ENCODE data around the gene PGAP3. TPM values are rescaled to one million over a fixed set of nuclear protein-coding genes. Genes with fewer than 3 reads are reported as not detected.
A peak's percentile ranks its signal among the peaks of the same experiment; 100 is the strongest.

Gene PGAP3
- total and polyA plus RNA-seq, 7 donors = 1.4 to 7.9 (median 4.5) TPM

DNA sequence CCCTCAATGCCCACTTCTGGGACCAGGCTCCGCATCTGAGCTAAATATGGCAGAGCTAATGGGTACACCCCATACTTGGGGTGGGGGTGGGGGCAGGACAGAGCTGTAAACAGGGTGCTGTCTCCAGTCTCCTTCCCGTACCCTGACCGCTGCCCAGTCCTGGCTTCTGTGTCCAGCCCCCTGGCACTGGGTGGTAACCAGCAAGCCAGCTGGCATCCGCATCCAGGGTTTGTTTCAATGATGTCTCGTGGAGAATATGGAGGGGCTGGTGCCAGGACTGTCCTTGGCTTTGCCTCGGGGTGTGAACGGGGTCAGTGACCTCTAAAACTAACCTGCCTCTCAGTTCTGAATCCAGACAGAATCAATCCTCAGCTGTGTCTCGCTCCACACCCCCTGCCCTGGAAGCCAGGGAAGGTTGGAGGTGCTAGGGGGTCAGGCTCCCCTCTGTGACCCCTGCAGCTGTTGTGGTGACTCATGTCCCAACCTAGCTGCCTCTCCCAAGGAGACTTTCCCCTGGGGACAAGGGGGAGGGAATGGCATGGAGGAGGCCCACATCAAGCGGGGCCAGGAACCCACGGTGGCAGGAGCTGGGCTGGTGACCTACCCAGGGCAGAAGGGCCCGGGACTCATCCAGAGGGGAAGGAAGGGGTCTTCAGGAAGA, 21.1 kb downstream of the PGAP3 start:
- peak; percentile 73 to 94 for DNase-seq
- H3K4me3 ChIP-seq = peak overlapping the region; percentile 79
- H3K4me1 ChIP-seq = peaks cover 56% of the 10 kb centered on the region
- peak overlapping the region; percentile 96 for H3K27ac ChIP-seq
- no peaks in the 10 kb centered on the region for H3K27me3 ChIP-seq (ENCODE audit: insufficient read depth in 3 of 3, low read length in 2 of 3)
- no peaks in the 10 kb centered on the region for H3K36me3 ChIP-seq (ENCODE audit: insufficient read depth in 1 of 2, low read depth in 1 of 2)
- intact Hi-C loops (cut with DNase I) = no loop called here
- WGBS, 3 donors = 18 to 22% (median 20%) methylated on average over 11 of the region's 11 CpGs
- TF ChIP-seq, protein P1, sequence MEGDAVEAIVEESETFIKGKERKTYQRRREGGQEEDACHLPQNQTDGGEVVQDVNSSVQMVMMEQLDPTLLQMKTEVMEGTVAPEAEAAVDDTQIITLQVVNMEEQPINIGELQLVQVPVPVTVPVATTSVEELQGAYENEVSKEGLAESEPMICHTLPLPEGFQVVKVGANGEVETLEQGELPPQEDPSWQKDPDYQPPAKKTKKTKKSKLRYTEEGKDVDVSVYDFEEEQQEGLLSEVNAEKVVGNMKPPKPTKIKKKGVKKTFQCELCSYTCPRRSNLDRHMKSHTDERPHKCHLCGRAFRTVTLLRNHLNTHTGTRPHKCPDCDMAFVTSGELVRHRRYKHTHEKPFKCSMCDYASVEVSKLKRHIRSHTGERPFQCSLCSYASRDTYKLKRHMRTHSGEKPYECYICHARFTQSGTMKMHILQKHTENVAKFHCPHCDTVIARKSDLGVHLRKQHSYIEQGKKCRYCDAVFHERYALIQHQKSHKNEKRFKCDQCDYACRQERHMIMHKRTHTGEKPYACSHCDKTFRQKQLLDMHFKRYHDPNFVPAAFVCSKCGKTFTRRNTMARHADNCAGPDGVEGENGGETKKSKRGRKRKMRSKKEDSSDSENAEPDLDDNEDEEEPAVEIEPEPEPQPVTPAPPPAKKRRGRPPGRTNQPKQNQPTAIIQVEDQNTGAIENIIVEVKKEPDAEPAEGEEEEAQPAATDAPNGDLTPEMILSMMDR (IDR thresholded peaks at IDR 0.05) = no peak
- no peaks in the 10 kb centered on the region for H3K9me3 ChIP-seq
- ATAC-seq = peak; percentile 62 to 64 (median 62)

DNA sequence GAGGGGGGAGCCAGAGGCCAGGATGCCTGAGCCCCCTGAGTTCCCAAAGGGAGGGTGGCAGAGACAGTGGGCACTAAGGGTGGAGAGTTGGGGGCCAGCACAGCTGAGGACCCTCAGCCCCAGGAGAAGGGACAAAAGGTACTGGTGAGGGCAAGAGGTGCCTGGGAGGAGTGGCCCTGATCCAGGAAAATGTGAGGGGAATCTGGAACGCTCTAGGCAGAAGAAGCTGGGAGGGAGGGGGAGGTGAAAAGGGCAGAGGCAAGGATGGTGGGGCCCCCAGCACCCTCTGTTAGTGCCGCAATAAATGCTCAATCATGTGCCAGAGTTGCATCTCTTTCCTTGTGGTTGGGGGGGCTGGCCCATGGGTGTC, 21.6 kb downstream of the PGAP3 start:
- peak in 3 of 4 donors; percentile 0 to 1 (median 0) for ATAC-seq
- intact Hi-C loops (cut with DNase I) = no loop called here
- DNase-seq = no peak

DNA sequence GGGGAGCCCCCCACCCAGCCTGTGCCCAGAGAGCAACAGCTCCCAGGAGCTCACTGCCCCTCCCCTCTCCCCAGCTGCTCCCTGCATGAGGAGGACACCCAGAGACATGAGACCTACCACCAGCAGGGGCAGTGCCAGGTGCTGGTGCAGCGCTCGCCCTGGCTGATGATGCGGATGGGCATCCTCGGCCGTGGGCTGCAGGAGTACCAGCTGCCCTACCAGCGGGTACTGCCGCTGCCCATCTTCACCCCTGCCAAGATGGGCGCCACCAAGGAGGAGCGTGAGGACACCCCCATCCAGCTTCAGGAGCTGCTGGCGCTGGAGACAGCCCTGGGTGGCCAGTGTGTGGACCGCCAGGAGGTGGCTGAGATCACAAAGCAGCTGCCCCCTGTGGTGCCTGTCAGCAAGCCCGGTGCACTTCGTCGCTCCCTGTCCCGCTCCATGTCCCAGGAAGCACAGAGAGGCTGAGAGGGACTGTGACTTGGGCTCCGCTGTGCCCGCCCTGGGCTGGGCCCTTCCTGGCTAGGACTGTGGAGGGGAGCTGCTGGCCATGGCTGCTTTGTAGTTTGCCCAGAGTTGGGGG, 22.1 kb downstream of the PGAP3 start:
- peak overlapping the region; percentile 79 for H3K4me3 ChIP-seq
- intact Hi-C loops (cut with DNase I) = no loop called here
- H3K4me1 ChIP-seq = peaks cover 56% of the 10 kb centered on the region
- H3K27ac ChIP-seq = peak overlapping the region; percentile 96
- ATAC-seq (peak; percentile 44 to 56 (median 48)), DNase-seq (peak; percentile 57 to 86)
- H3K36me3 ChIP-seq (ENCODE audit: insufficient read depth in 1 of 2, low read depth in 1 of 2) = no peaks in the 10 kb centered on the region
- 15 to 22% (median 19%) methylated on average over 17 of the region's 17 CpGs for WGBS, 3 donors
- no peaks in the 10 kb centered on the region for H3K27me3 ChIP-seq (ENCODE audit: insufficient read depth in 3 of 3, low read length in 2 of 3)
- no peaks in the 10 kb centered on the region for H3K9me3 ChIP-seq
- TF ChIP-seq, protein P1 (IDR thresholded peaks at IDR 0.05) = peak; percentile 36

More for the DNA sequence above, 21.6 kb downstream of the PGAP3 start:
- H3K4me3 ChIP-seq = peak overlapping the region; percentile 79
- no peaks in the 10 kb centered on the region for H3K36me3 ChIP-seq (ENCODE audit: insufficient read depth in 1 of 2, low read depth in 1 of 2)
- WGBS, 3 donors = 8 to 19% (median 8%) methylated on average over 2 of the region's 2 CpGs
- H3K27me3 ChIP-seq (ENCODE audit: insufficient read depth in 3 of 3, low read length in 2 of 3) = no peaks in the 10 kb centered on the region
- TF ChIP-seq, protein P1 (IDR thresholded peaks at IDR 0.05) = no peak
- H3K27ac ChIP-seq = peak overlapping the region; percentile 96
- H3K4me1 ChIP-seq = peaks cover 56% of the 10 kb centered on the region
- H3K9me3 ChIP-seq = no peaks in the 10 kb centered on the region

DNA sequence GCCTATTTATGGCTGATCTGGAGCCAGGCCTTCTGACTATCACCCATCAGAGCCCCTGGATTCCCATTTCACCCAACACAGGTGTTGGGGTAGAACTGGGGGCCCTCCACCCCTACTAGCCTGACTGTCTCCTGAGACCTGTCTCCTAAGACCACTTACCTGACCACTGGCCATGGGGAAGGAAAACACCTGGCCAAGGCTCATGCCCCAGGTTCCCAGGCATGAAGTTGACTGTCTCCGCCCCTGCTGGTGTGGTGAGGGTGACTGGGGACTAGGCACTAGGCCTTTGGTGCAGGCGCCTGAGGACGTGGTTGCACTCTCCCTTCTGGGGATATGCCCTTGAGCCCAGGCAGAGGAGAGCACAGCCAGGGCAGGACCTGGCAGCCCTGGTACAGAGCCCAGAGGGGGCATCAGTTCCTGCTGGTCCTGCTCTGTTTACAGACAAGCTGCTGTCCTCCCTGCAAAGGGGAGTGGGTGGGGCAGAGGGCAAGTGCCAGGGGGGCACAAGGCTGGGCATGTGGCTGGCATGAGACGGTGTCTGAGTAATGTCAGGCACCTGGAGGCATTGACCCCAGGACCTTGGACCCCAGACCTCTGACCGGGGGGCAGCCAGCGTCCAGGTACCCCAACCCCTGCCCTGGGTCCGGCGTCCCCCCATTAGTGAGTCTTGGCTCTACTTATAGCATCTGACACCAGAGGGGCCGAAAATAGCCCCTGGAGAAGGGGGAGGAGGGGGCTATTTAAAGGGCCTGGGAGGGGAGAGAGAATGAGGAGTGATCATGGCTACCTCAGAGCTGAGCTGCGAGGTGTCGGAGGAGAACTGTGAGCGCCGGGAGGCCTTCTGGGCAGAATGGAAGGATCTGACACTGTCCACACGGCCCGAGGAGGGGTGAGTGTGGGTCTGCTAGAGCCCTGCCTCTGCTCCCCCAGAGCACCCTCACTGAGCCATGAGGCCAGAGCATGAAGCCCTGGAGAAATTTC, 23.0 kb downstream of the PGAP3 start, which contains the start of gene TCAP:
Gene TCAP, plus strand, starts transcription at position 769 of the 981 bp plus-strand sequence. Its CDS starts 11 bp downstream, at position 780.
- no peaks in the 10 kb centered on the region for H3K27me3 ChIP-seq (ENCODE audit: insufficient read depth in 3 of 3, low read length in 2 of 3)
- WGBS, 3 donors = 13 to 36% (median 16%) methylated on average over 14 to 15 of the region's 15 CpGs
- H3K4me3 ChIP-seq = peak within 1 kb of the TSS; percentile 79
- peak within 1 kb of the TSS; percentile 96 for H3K27ac ChIP-seq
- DNase-seq (peak in 1 of 2 donors; percentile 86), ATAC-seq (peak; percentile 37 to 64 (median 59))
- intact Hi-C loops (cut with DNase I) = no loop called here
- TF ChIP-seq, protein P1 (IDR thresholded peaks at IDR 0.05) = no peak
- no peaks in the 10 kb centered on the region for H3K36me3 ChIP-seq (ENCODE audit: insufficient read depth in 1 of 2, low read depth in 1 of 2)
- H3K9me3 ChIP-seq = no peaks in the 10 kb centered on the region
- peaks cover 60% of the 10 kb centered on the region for H3K4me1 ChIP-seq

Measured in psoas muscle (tissue), 8 donors.